ENCODE data around the gene EPHB1.
"Not testable (repeated sequence)": the region's sequence is repeated elsewhere in the genome, so short reads cannot be mapped to it uniquely, and the experiment has no call there.

EPHB1 gene

GRCh38 chr3:135229018-135229495 is 434.0 kb downstream of the EPHB1 start:
- peak; percentile 94 for DNase-seq

- no peak for DNase-seq
Measured at GRCh38 chr3:135231737-135232136, 436.7 kb downstream of the EPHB1 start.

DNA sequence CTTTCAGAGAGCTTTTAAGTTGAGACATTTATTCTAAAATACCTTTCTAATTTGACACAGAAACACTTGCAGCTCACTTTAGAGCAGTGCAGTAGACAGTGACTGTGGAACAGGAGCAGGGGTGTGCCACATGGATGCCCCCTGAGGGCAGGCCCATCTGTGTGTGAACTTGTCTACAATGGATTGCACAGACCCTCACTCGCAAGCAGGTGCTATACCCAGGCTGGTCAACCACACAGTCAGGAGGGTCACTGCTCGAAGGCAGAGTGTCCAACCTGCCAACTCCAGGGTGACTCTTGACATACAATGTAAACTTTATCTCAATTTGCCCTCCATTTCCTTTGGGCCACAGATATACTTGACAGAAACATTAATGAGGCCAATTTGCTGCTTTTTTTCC is 437.2 kb downstream of the EPHB1 start:
- DNase-seq = no peak

DNA sequence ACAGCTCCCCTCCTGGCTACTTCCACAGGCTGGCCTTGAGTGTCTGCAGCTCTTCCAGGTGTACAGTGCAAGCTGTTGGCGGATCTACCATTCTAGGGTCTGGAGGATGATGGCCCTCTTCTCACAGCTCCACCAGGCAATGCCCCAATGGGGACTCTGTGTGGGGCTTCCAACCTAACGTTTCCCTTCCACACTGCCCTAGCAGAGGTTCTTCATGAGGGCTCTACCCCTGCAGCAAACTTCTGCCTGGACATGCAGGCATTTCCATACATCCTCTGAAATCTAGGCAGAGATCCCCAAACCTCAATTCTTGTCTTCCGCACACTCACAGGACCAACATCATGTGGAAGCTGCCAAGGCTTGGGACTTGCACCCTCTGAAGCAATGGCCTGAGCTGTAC is 438.4 kb downstream of the EPHB1 start:
- DNase-seq = not testable (repeated sequence)

DNA sequence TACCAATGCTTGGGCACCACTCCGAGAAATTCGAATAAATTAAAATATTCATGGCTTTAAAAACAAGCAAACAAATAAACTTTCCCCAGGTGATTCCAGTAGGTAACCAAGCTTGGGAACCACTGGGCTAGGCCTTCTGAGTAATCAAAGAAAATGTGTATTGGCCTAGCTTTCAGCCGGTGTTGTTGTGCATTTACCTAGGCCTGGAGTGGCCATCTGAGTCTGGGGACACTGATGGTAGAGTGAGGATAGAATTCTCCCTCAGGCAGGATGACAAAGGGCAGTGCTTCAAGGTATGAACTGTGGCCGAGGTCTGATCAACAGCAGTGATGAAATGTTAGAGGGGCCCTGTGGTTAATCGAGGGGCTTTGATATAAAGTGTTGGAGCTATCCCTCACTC is 440.5 kb downstream of the EPHB1 start:
- no peak for DNase-seq

- no peak for DNase-seq
Measured at GRCh38 chr3:135237371-135238143, 442.5 kb downstream of the EPHB1 start.

- DNase-seq = no peak
Measured at GRCh38 chr3:135238236-135238830, 443.3 kb downstream of the EPHB1 start.

DNA sequence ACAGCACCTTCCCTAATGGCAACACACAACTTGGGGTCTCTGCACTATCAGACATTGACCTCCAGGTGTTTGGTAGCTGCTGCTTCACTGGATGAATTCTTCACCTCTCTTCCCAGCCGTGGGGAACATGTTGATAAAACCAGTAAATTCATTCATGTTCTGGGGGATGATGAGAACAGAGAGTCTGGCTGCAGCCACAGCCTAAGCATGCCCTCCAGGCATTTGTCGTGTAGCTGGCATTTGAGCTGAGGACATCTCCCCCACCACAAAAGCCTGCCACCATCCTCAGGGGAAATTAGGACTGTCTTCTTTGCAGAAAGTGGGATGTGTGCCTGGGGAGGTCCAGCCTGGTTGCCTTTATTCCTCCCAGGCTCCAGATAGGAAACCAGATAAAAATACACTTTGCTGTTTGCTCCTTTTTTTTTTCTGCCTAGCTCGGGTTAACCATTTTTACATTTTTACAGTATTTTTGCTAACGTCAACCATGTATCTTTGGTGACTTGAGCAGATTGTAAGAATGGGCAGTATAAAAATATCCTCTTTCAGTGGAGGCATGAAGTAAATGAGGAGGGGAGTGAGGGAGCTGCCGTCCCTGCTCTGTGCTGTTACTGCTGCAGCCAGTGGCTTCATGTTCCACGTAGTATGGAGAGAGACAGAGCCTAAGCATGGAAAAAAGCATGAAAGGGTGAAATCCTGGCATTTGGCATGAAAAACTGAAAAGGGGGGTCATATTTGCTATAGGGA is 444.0 kb downstream of the EPHB1 start:
- peak; percentile 46 for DNase-seq

- DNase-seq = peak; percentile 10
Measured at GRCh38 chr3:135239615-135239884, 444.5 kb downstream of the EPHB1 start.

DNA sequence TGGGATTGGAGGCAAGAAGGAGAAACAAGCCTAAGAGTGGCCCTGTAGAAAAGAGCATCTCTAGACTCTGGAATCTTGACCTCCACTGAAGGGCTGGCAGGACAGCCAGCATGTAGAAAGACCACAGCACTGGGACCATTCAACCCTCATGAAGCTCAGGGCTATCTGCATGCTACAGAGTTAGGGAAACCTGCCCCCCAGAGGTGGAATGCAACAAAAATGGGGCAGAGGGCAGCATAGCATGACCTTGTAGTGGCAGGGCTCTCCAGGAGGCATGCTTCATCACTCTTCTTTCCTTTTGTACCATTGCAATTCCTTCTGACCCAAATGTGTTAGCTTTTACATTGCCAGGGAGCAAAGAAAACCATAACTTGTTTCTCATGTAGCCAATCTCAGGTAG is 445.4 kb downstream of the EPHB1 start:
- DNase-seq = no peak

- no peak for DNase-seq
Measured at GRCh38 chr3:135242285-135242684, 447.2 kb downstream of the EPHB1 start.

DNA sequence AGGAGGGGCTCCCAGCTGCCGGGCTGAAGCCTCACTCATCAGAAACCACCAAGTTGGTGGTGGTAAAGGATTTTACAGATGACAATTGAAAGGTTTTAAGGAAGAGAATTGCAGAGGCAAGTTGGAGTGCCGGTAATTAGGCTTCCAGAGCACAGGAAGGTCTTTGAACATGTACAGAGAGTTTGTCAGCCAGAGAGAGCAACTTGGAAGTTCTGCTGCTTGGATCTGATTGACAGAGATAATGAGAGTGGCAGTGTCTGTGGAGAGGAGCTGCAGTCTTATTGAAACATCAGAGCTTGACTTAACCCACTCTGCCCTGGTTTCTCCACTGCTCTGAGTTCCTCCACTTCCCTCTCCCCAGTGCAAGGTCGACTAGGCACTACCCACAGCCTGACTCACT is 448.6 kb downstream of the EPHB1 start:
- no peak for DNase-seq

GRCh38 chr3:135246027-135246426 is 451.0 kb downstream of the EPHB1 start:
- no peak for DNase-seq

DNA sequence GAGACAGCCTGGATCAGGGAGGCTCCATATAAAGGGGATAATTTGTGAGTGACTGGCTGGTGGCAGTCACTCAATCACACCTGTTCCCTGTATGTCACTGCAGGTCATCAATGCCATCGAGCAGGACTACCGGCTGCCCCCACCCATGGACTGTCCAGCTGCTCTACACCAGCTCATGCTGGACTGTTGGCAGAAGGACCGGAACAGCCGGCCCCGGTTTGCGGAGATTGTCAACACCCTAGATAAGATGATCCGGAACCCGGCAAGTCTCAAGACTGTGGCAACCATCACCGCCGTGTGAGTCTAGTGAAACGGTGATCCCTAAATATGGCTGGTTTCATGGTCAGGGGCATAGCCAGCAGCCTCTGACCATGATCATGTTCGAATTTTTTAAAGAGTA is 453.2 kb downstream of the EPHB1 start:
- DNase-seq = no peak

DNA sequence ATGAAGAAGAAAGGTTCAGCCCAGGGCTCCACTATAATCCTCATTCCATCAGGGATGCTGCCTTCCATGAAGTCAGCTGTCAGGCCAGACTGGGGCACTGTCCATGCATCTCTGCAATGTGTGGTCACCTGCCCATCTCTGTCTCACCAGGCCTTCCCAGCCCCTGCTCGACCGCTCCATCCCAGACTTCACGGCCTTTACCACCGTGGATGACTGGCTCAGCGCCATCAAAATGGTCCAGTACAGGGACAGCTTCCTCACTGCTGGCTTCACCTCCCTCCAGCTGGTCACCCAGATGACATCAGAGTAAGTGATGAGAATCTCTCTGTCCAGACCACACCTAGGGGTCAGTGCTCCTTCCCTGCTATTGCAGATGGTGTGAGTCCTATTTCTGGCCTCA is 454.1 kb downstream of the EPHB1 start:
- no peak for DNase-seq

- no peak for DNase-seq
Measured at GRCh38 chr3:135258916-135259315, 463.9 kb downstream of the EPHB1 start.

DNA sequence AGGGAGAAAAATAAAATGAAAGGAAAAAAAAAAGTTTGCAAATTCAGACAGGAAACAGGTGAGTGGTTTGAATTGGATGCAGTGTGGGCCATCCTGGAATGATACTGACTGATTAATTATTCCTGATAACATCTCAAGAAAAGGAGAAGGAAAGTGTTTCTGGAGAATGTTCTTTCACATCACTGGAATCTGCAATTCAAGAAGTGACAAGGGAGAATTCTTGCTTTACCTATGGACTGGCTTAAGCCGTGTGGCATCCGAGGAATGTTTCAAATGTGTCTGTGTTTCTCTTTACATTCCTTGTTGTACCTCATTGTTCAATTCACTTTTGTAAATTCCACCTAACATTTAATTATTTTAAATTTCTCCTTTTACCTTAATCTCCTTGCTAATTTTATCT is 465.0 kb downstream of the EPHB1 start:
- DNase-seq = no peak

DNA sequence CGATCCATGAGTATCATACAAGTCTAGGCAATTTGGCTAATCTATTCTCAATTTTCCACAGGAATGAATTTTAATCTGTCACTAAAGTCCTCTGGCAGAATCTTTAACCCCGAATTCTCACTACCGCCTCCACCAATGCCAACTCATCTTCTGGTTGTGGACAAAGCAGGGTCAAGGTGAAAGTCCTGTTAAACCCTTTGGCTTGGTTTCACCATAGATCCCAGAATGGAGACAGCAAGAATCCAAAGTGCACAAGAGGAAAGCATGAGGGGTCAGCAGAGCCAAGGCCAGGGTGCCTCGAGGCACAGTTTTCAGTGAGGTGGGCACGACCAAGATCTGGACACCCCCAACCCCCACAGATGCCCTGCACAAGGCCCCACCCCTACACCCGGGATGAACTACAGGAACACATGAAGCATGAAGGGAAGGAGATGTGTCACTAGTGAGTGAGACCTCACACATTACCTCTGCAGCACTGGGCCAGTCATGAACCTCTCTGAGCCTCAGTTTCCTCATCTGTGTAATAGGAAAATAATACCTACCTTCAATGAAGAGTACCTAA is 466.2 kb downstream of the EPHB1 start:
- DNase-seq = no peak

DNA sequence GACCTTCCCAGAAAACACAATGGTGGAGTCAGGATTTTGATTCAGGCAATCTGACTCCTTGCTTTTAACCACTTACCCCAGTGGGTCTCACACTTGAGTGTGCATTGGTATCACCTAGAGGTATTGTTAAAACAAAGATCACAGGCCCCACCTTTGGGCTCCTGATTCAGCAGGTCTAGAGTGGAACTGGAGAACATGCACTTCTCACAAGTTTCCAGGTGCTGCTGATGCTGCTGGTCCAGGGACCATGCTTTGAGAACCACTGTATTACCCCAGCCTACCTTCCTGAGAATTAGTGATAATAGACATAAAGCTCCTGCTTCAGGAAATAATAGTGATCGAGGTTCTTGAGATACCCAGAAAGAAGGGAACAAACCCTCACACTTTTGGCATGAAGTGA is 466.9 kb downstream of the EPHB1 start:
- no peak for DNase-seq

- DNase-seq = no peak
Measured at GRCh38 chr3:135262441-135262840, 467.4 kb downstream of the EPHB1 start.

GRCh38 chr3:135263331-135263730 is 468.3 kb downstream of the EPHB1 start:
- no peak for DNase-seq

GRCh38 chr3:135267487-135267886 is 472.4 kb downstream of the EPHB1 start:
- no peak for DNase-seq

GRCh38 chr3:135268941-135269532 is 474.0 kb downstream of the EPHB1 start:
- DNase-seq = no peak

All from DMS79 (cell line).